Activated CD8-positive, alpha-beta memory T cell treated with anti-CD3 and anti-CD28 coated beads for 36 hours (primary cell): Measurements from ENCODE around the gene DCC. TPM values are rescaled to one million over a fixed set of nuclear protein-coding genes. Genes with fewer than 3 reads are reported as not detected.

ENCODE experiments used
- CTCF ChIA-PET: fragments of 350-600 bp; sonication (Branson Sonifier 250); formaldehyde crosslinking; loops from one replicate; lab custom pipeline; 2021; ENCODE audit warnings: antibody characterized with exemption; lab: Charles Lee
- POLR2A ChIA-PET: fragments of 350-600 bp; sonication (Branson Sonifier 250); formaldehyde crosslinking; loops from one replicate; lab custom pipeline; 2021; ENCODE audit warnings: antibody characterized with exemption; lab: Charles Lee
- total RNA-seq, 2 experiments: library from RNA; stranded (reverse); gene quantifications; one replicate each; pipeline ENCODE4 v1.2.3, GENCODE V29; 2021

The DCC gene
- total RNA-seq, 2 experiments from 2014 or later = not detected

GRCh38 chr18:53193870-53194269 is 853.9 kb downstream of the DCC start:
- POLR2A ChIA-PET = no interaction called here
- CTCF ChIA-PET = no interaction called here

GRCh38 chr18:53219853-53220252 is 879.9 kb downstream of the DCC start:
- CTCF ChIA-PET = no interaction called here
- POLR2A ChIA-PET = no interaction called here

DNA sequence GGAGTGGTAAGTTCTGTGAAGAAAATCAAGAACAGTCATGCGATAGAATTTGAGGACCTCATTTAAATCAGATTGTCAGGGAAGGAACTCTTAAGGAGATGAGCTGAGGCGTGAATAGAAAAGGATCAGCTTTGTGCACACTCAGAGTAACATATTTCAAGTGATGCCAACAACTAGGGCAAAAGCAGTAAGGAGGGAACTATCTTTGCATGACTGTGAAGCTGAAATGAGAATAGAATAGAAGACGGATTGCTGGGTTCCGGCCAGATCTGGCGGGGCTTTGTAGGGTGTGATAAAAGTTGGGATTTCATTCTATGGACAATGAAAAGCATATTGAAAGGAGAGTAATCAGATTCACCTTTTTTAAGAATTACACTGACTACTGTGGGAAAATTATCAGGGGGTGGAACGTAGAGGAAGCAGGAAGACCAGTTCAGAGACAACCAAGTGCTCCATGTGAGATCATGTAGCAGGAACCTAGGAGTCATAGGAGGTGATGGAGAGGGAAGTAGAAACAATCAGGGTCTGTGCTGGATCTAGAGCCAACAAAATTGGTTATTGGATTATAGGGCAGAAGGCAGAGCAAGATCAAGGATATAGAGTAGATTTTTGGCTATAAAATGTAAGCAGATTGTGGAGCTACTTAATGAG is 884.3 kb downstream of the DCC start:
- ChIA-PET POLR2A (no interaction called here), CTCF (no interaction called here)

GRCh38 chr18:53225567-53226325 is 885.7 kb downstream of the DCC start:
- CTCF ChIA-PET = no interaction called here
- POLR2A ChIA-PET = no interaction called here

DNA sequence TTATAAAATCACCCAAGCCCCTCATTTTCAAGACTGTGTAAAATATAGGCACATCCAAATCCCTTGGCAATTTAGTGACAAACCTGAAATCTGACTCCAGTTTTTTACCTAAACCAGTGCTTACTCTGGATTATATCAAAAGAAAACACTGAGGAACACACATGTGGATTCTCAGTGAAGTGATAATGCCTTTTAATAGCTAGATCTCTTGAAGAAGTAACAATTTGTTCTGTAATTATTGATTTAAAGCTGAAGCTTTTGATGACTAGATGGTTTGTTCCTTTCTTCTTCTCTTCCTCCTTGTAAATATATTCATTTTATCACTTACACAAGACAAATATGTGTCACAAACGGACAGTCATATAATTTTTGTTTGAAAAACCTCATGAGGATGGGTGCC is 894.6 kb downstream of the DCC start:
- ChIA-PET POLR2A (no interaction called here), CTCF (no interaction called here)

- CTCF ChIA-PET = no interaction called here
- POLR2A ChIA-PET = no interaction called here
Measured at GRCh38 chr18:53241161-53241560, 901.2 kb downstream of the DCC start.

DNA sequence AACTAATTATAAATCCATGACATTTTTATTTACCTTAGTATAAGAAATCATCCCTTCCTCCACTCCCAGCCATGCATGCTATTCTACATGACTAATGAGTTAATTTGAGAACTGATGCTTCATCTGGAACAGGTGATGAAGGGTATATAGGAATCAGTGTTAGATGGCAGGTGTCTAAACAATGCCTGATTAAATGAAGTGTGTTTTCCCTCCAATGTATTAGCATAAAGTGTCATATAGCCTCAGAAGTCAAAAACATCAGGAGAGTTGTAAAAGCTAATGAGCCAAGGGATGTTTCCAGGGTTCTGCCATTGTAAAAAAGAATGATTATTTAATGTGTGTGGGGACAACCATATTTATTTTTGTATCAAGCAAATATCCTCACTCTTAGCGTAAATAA is 913.8 kb downstream of the DCC start:
- ChIA-PET POLR2A (no interaction called here), CTCF (no interaction called here)

DNA sequence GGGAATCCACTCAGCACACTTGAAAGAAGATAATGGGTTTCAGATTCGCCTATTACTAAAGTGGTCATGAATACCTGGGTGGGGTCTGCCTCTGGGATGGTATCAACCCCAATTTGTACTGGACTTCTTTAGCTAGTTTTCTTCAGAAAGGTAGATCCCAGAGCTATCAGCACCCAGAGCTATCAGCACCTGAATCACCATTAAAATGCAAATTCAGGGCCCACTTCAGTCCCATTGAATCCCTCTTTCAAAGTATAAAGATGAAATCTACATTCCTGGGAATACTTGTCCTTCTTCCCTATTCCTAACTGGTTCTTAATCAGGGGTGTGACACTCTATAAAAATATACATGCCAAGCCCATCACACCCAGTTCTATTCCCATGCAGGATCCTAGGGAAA is 914.3 kb downstream of the DCC start:
- CTCF ChIA-PET = no interaction called here
- POLR2A ChIA-PET = no interaction called here

- CTCF ChIA-PET = no interaction called here
Measured at GRCh38 chr18:53261241-53261640, 921.2 kb downstream of the DCC start.

DNA sequence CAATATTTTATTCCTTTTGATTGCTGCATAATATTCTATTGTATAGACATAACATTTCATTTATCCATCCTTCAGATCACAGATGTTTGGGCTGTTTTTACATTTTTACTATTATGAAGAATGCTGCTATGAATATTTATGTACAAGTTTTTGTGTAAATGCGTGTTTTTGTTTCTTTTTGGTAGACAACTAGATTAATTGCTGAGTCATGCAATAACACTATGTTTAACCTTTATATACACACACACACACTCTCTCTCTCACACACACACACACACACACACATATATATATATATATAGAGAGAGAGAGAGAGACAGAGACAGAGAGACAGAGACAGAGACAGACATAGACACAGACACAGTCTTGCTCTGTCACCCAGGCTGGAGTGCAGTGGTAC is 926.9 kb downstream of the DCC start:
- POLR2A ChIA-PET = no interaction called here
- CTCF ChIA-PET = no interaction called here

More at GRCh38 chr18:53261241-53261640, 921.2 kb downstream of the DCC start:
- POLR2A ChIA-PET = no interaction called here

GRCh38 chr18:53268455-53268854 is 928.5 kb downstream of the DCC start:
- POLR2A ChIA-PET = no interaction called here
- CTCF ChIA-PET = no interaction called here

- ChIA-PET CTCF (no interaction called here), POLR2A (no interaction called here)
Measured at GRCh38 chr18:53281406-53281805, 941.4 kb downstream of the DCC start.

- ChIA-PET CTCF (no interaction called here), POLR2A (no interaction called here)
Measured at GRCh38 chr18:53283708-53284107, 943.7 kb downstream of the DCC start.

DNA sequence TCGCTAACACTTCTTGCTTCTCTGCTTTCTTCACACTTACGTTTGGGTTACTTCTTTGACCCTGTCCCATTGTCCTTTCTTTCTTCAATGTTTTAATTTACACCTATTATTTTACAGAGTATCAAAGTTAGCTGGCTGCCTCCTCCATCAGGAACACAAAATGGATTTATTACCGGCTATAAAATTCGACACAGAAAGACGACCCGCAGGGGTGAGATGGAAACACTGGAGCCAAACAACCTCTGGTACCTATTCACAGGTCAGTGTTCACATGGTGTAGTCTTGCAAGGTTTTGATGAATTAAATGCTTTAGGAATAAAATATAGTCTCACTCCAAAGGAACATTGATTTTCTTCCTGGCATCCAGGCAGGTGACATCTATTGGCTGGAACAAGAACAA is 965.5 kb downstream of the DCC start:
- ChIA-PET POLR2A (no interaction called here), CTCF (no interaction called here)

GRCh38 chr18:53319628-53320027 is 979.6 kb downstream of the DCC start:
- ChIA-PET POLR2A (no interaction called here), CTCF (interaction anchor here (0.7 kb wide), 1 partner anchor 1620 kb away, joined by 3 read pairs; no protein-coding TSS in a partner anchor)

DNA sequence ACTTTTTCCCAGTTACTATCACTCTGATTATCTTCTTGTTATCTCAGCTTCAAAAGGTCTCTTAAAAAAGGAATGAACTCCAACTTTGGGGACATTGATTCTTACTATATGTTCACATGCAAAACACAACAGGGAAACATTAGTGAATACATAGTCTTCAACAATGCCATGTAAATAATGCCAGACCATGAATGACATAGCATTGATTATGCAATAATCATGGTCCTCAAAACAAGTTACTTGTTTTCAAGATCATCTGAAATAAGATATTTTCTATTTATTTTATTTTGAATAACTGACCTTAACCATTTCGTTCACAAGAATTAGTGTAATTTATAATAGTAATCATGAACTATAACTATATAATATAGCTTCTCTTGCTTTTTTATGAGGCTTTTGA is 982.2 kb downstream of the DCC start:
- ChIA-PET POLR2A (no interaction called here), CTCF (no interaction called here)

DNA sequence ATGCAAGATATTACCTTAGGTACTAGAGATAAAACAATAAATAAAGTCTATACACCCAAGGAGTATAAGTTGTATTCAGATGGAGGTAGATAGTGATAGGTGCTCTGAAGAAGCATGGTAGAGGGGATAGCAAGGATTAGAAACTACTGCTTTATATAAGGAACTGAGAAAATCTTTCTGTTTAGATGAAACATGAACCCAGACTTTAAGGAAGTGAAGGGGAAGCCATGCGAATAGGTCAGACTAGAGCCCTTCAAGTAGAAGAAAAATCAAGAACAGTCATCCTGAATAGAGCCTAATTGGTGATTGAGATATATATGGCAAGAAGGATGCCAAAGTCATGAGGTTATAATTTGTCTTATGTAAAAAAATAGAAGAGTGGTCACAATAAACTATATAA is 984.4 kb downstream of the DCC start:
- CTCF ChIA-PET = no interaction called here
- POLR2A ChIA-PET = no interaction called here

GRCh38 chr18:53360501-53361443 is 1020.8 kb downstream of the DCC start:
- ChIA-PET POLR2A (no interaction called here), CTCF (no interaction called here)

- POLR2A ChIA-PET = no interaction called here
- CTCF ChIA-PET = no interaction called here
Measured at GRCh38 chr18:53375621-53376020, 1035.6 kb downstream of the DCC start.

- ChIA-PET POLR2A (no interaction called here), CTCF (interaction anchor here (0.6 kb wide), 1 partner anchor 663 kb away, joined by 3 read pairs; no protein-coding TSS in a partner anchor)
Measured at GRCh38 chr18:53380063-53380639, 1040.2 kb downstream of the DCC start.
